Kidney epithelial cell (primary cell): ENCODE measurements around the gene SLA2. TPM values are rescaled to one million over a fixed set of nuclear protein-coding genes. Genes with fewer than 3 reads are reported as not detected.
"Not testable (repeated sequence)": the region's sequence is repeated elsewhere in the genome, so short reads cannot be mapped to it uniquely, and the experiment has no call there.

Experiments used
- DNase-seq: peaks from one replicate; pipeline ENCODE4 v3.0.0-alpha.2; 2010; ENCODE audit warnings: low read depth
- H3K27me3 ChIP-seq: 2 replicates; pipeline ENCODE4 v1.6.0; 2011; ENCODE audit warnings: low read length; ENCODE audit not compliant: control insufficient read depth, insufficient read depth
- H3K36me3 ChIP-seq: 2 replicates; pipeline ENCODE4 v1.5.1; 2011; ENCODE audit warnings: low read length; ENCODE audit not compliant: control insufficient read depth, insufficient read depth
- H3K4me3 ChIP-seq: 2 replicates; pipeline ENCODE4 v1.5.1; 2011; ENCODE audit warnings: low read depth, mild to moderate bottlenecking, control low read depth, low read length
- total RNA-seq: library from RNA; depleted of rRNA; stranded (reverse); fragments of >200 nt; gene quantifications from 2 replicates; pipeline ENCODE4 v1.2.3, GENCODE V29; 2015
- TF ChIP-seq, protein P1 (sequence below): IDR thresholded peaks from 2 replicates; pipeline ENCODE4 v1.5.1; 2011; ENCODE audit warnings: mild to moderate bottlenecking, moderate library complexity, low read length, control low read depth, inconsistent platforms; ENCODE audit not compliant: insufficient read depth, poor library complexity, severe bottlenecking

SLA2 gene
- total RNA-seq, 1 donor from 2014 or later, result 0.08 TPM

DNA sequence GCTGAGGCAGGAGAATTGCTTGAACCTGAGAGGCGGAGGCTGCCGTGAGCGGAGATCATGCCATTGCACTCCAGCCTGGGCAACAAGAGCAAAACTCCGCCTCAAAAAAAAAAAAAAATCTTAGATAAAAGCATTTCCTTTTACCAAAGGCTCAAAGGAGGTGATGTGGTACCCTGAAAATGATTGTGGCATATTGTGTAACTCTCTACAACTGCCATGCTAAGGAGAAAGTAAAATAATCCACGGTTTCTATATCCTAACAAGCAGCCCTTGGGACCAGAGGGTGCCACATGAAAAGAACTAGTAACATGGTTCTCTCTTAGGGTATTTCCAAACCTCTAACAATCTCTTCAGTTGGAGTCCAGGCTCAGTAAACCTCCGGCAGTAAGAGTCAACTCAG is 38.8 kb upstream of the SLA2 start:
- TF ChIP-seq, protein P1, sequence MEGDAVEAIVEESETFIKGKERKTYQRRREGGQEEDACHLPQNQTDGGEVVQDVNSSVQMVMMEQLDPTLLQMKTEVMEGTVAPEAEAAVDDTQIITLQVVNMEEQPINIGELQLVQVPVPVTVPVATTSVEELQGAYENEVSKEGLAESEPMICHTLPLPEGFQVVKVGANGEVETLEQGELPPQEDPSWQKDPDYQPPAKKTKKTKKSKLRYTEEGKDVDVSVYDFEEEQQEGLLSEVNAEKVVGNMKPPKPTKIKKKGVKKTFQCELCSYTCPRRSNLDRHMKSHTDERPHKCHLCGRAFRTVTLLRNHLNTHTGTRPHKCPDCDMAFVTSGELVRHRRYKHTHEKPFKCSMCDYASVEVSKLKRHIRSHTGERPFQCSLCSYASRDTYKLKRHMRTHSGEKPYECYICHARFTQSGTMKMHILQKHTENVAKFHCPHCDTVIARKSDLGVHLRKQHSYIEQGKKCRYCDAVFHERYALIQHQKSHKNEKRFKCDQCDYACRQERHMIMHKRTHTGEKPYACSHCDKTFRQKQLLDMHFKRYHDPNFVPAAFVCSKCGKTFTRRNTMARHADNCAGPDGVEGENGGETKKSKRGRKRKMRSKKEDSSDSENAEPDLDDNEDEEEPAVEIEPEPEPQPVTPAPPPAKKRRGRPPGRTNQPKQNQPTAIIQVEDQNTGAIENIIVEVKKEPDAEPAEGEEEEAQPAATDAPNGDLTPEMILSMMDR, result no peak
- no peak for DNase-seq
- no peak overlapping the region for H3K4me3 ChIP-seq
- H3K36me3 ChIP-seq, result no peaks in the 10 kb centered on the region
- no peaks in the 10 kb centered on the region for H3K27me3 ChIP-seq

DNA sequence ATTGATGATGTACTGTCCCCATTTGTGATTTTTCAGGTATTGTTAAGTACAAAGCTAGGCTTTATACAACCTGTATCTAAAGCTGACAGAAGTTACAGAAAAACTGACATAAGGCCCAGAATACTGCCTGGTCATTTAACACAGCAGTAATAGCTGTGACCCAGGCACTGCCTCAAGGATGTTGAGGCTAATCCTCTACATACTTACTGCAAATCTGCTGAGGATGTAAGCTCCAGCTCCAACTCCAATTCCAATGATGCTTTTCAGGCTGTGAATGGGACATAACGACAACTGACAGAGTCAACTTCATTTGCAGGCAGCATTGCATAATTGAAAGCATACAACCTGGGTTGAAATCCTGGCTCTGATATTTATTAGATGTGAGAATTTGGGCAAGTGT is 36.3 kb upstream of the SLA2 start:
- TF ChIP-seq, protein P1, result no peak
- Histone ChIP-seq H3K36me3 (no peaks in the 10 kb centered on the region), H3K4me3 (no peak overlapping the region), H3K27me3 (no peaks in the 10 kb centered on the region)
- DNase-seq, result no peak

DNA sequence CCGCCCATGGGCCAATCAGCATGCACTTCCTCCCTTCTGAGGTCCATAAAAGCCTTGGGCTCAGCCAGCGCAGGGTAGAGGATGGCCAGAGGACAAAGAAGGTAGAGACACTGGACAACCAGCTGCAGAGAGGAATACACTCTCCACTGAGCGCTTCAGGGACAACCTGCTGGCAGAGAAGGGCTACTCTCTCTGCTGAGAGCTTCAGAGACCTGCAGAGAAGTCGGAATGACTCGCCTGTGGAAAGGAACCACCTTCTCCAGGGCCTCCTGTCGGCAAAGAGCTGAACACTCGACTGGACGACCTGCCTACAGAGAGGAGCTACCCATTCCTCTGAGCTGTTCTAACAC is 31.4 kb upstream of the SLA2 start:
- Histone ChIP-seq H3K36me3 (no peaks in the 10 kb centered on the region), H3K4me3 (no peak overlapping the region), H3K27me3 (no peaks in the 10 kb centered on the region)
- no peak for DNase-seq
- TF ChIP-seq, protein P1, result no peak

DNA sequence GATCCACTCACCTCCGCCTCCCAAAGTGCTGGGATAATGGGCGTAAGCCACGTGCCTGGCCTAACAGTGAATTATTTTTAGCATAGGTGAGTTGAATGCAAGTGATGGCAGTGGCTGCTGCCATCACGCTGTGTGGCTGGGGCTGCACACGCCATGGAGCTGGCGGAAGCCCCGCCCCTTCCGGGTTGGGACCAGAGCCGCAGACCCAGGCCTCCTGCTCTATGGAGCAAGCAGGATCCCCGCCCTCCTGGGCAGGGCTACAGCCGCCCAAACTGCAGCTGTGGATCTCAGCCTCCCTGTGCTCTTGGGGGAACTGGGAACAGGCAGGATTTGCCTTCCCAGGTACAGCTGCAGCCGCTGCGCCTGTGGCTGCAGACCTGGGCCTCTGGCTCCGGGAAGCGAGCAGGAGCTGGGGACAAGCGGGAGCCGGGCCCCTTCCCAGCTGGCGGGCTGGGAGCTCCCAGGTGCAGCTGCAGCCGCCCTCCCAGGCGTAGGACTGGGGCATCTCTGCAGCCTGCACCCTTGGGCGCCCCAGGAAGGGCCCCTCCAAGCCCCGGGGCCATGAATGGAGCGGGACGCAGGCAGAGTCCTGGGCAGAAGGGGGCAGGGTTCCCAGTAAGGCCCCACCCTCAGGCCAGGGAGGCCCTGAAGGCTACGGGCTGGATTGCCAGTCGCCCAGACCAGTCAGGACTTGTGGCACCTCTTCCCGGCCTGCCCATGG is 30.9 kb upstream of the SLA2 start:
- Histone ChIP-seq H3K27me3 (no peaks in the 10 kb centered on the region), H3K4me3 (no peak overlapping the region), H3K36me3 (no peaks in the 10 kb centered on the region)
- no peak for DNase-seq
- TF ChIP-seq, protein P1, result no peak

DNA sequence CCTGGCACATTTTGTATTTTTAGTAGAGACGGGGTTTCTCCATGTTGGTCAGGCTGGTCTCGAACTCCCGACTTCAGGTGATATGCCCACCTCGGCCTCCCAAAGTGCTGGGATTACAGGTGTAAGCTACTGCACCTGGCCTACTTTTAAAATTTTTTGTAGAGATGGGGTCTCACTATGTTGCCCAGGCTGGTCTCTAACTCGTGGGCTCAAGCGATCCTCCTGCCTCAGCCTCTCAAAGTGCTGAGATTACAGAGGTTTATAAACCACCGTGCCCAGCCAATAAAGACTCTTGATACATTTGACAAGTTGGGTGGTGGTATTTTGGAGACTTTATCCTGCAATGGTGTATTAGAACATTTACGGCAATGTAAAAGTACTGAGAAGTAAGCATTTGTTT is 29.5 kb upstream of the SLA2 start:
- H3K36me3 ChIP-seq, H3K4me3 ChIP-seq: not testable (repeated sequence)

DNA sequence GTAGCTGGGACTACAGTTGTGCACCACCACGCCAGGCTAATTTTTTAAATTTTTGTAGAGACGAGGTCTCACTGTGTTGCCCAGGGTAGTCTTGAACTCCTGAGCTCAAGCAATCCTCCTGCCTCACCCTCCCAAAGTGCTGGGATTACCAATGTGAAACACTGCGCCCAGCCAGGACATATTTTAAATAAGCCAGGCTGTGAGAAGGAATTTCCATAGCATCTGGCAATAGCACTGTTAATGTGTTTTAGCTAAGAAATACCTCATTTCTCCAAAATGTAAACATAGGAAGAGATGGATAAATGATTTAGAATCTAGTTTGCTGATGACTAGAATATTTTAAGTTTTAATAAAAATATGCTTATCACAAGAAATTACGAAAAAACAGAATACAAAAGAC is 27.0 kb upstream of the SLA2 start:
- Histone ChIP-seq H3K36me3 (no peaks in the 10 kb centered on the region), H3K27me3 (no peaks in the 10 kb centered on the region), H3K4me3 (no peak overlapping the region)
- TF ChIP-seq, protein P1, result no peak
- no peak for DNase-seq

More for the DNA sequence above, 29.5 kb upstream of the SLA2 start:
- DNase-seq, H3K27me3 ChIP-seq: not testable (repeated sequence)
